CD14-positive monocyte (primary cell): Measurements from ENCODE around the gene MYO1E. TPM values are rescaled to one million over a fixed set of nuclear protein-coding genes. Genes with fewer than 3 reads are reported as not detected.

Source experiments
- DNase-seq, 3 donors: peaks; one replicate each; pipeline ENCODE4 v3.0.0-alpha.2; 2011 to 2022
- H2AFZ ChIP-seq: 2 replicates; pipeline ENCODE4 v1.6.0; 2012; ENCODE audit warnings: mild to moderate bottlenecking, low read depth, low read length, inconsistent platforms; ENCODE audit not compliant: insufficient read depth, poor library complexity, severe bottlenecking
- H3K27ac ChIP-seq, 2 donors: 1 replicate in 1 of 2; 2 replicates in 1 of 2; pipeline ENCODE4 v1.5.1; 2012 to 2013; ENCODE audit warnings: low read length in 2 of 2, control low read depth in 1 of 2, inconsistent platforms in 1 of 2, low read depth in 1 of 2, mild to moderate bottlenecking in 1 of 2
- H3K27me3 ChIP-seq, 2 donors: one replicate each; pipeline versions ENCODE4 v1.6.0 to v1.6.1; 2011 to 2013; ENCODE audit warnings: low read length in 2 of 2; ENCODE audit not compliant: control insufficient read depth in 2 of 2, insufficient read depth in 2 of 2
- H3K36me3 ChIP-seq, 2 donors: replicated peaks in 1 of 2; 1 replicate in 1 of 2; 2 replicates in 1 of 2; pipeline versions ENCODE4 v1.5.1 to v1.6.1; 2012 to 2013; ENCODE audit warnings: low read length in 2 of 2, control low read depth in 1 of 2, inconsistent platforms in 1 of 2, mild to moderate bottlenecking in 1 of 2; ENCODE audit not compliant: insufficient read depth in 2 of 2, control insufficient read depth in 1 of 2
- H3K4me1 ChIP-seq, 2 donors: 1 replicate in 1 of 2; 2 replicates in 1 of 2; pipeline versions ENCODE4 v1.5.1 to v1.6.1; 2012 to 2013; ENCODE audit warnings: low read length in 2 of 2, control low read depth in 1 of 2, inconsistent platforms in 1 of 2, mild to moderate bottlenecking in 1 of 2, moderate library complexity in 1 of 2; ENCODE audit not compliant: insufficient read depth in 2 of 2, control insufficient read depth in 1 of 2
- H3K4me2 ChIP-seq: replicated peaks from 2 replicates; pipeline ENCODE3; 2012; ENCODE audit warnings: low read length, moderate library complexity, mild to moderate bottlenecking; ENCODE audit not compliant: poor library complexity, severe bottlenecking; ENCODE audit errors: extremely low read depth
- H3K4me3 ChIP-seq, 3 experiments: fragments of 200-600 bp in 1 of 3; sonication (generic) in 1 of 3; replicated peaks in 1 of 3; 1 replicate in 2 of 3; 2 replicates in 1 of 3; pipeline ENCODE4 v1.5.1; 2011 to 2013; ENCODE audit warnings: low read length in 3 of 3, mild to moderate bottlenecking in 3 of 3, control low read depth in 2 of 3, low read depth in 2 of 3, inconsistent platforms in 1 of 3, moderate library complexity in 1 of 3
- H3K79me2 ChIP-seq: 2 replicates; pipeline ENCODE4 v1.6.0; 2012; ENCODE audit warnings: mild to moderate bottlenecking, control low read depth, inconsistent platforms, low read length, moderate library complexity; ENCODE audit not compliant: insufficient read depth
- H3K9ac ChIP-seq: 2 replicates; pipeline ENCODE4 v1.6.0; 2017; ENCODE audit warnings: low read length, mild to moderate bottlenecking; ENCODE audit not compliant: insufficient read depth, poor library complexity, severe bottlenecking
- H3K9me3 ChIP-seq, 2 donors: replicated peaks in 1 of 2; 1 replicate in 1 of 2; 2 replicates in 1 of 2; pipeline versions ENCODE4 v1.5.1 to v1.6.1; 2012 to 2013; ENCODE audit warnings: low read length in 2 of 2, control low read depth in 1 of 2; ENCODE audit not compliant: control insufficient read depth in 1 of 2, insufficient read depth in 1 of 2
- H4K20me1 ChIP-seq: 2 replicates; pipeline ENCODE4 v1.6.0; 2012; ENCODE audit warnings: mild to moderate bottlenecking, low read length, control low read depth, moderate library complexity; ENCODE audit not compliant: insufficient read depth
- H3K27ac Mint-ChIP-seq, 7 donors: one replicate each; pipeline ENCODE4 v1.8.0; 2020; ENCODE audit warnings: mild to moderate bottlenecking in 7 of 7, mixed read lengths in 7 of 7, moderate library complexity in 6 of 7, inconsistent platforms in 2 of 7
- H3K27me3 Mint-ChIP-seq, 3 donors: one replicate each; pipeline ENCODE4 v1.8.0; 2021 to 2022; ENCODE audit warnings: low read depth in 3 of 3, mild to moderate bottlenecking in 3 of 3, mixed read lengths in 3 of 3, moderate library complexity in 3 of 3, inconsistent platforms in 1 of 3
- H3K36me3 Mint-ChIP-seq, 2 donors: one replicate each; pipeline ENCODE4 v1.8.0; 2020; ENCODE audit warnings: mixed read lengths in 2 of 2, inconsistent platforms in 1 of 2, mild to moderate bottlenecking in 1 of 2
- H3K4me1 Mint-ChIP-seq: one replicate; pipeline ENCODE4 v1.8.0; 2020; ENCODE audit warnings: mild to moderate bottlenecking, mixed read lengths
- H3K4me3 Mint-ChIP-seq, 2 donors: one replicate each; pipeline ENCODE4 v1.8.0; 2020; ENCODE audit warnings: mild to moderate bottlenecking in 2 of 2, mixed read lengths in 2 of 2, moderate library complexity in 1 of 2
- H3K9me3 Mint-ChIP-seq, 7 donors: one replicate each; pipeline ENCODE4 v1.8.0; 2020 to 2022; ENCODE audit warnings: mixed read lengths in 7 of 7, mild to moderate bottlenecking in 6 of 7, moderate library complexity in 6 of 7, inconsistent platforms in 2 of 7
- CTCF ChIP-seq: fragments of 200-600 bp; IDR thresholded peaks from one replicate; pipeline ENCODE4 v1.8.0; 2022; ENCODE audit warnings: antibody characterized with exemption, mild to moderate bottlenecking
- WGBS: methylation state at CpG from one replicate; pipeline ENCODE4 v1.1.5; 2013; ENCODE audit warnings: missing lambda C conversion rate; ENCODE audit not compliant: insufficient coverage; 5-methylcytosine and 5-hydroxymethylcytosine counted together
- intact Hi-C, 2 donors: fragments of 100-400 bp; cut with micrococcal nuclease; formaldehyde crosslinking; loops; one replicate each; pipeline versions ENCODE4 v1.15.0 to v1.15.1; 2023
- polyA plus RNA-seq, 3 donors: library from polyadenylated mRNA; depleted of rRNA in 1 of 3; unstranded in 2 of 3; stranded (reverse) in 1 of 3; fragments of 300-500 nt in 2 of 3; fragments of >200 nt in 1 of 3; fragmentation: Illumina TruSeq in 2 of 3; gene quantifications; 1 replicate in 2 of 3; 2 replicates in 1 of 3; pipeline ENCODE4 v1.2.3, GENCODE V29; 2012 to 2021

Gene MYO1E
- polyA plus RNA-seq, 3 donors: 5.5 to 16.2 (median 6.2) TPM

GRCh38 chr15:59222906-59223550 lies 149.6 kb downstream of the MYO1E start:
- Histone ChIP-seq H3K79me2 (no peaks in the 10 kb centered on the region), H3K36me3 (peaks cover 27 to 63% of the 10 kb centered on the region in 2 donors), H2AFZ (no peak overlapping the region), H4K20me1 (no peaks in the 10 kb centered on the region), H3K27ac (no peak overlapping the region), H3K4me1 (no peaks in the 10 kb centered on the region), H3K9me3 (no peaks in the 10 kb centered on the region), H3K4me3 (no peak overlapping the region), H3K27me3 (no peaks in the 10 kb centered on the region), H3K4me2 (no peak overlapping the region), H3K9ac (no peak overlapping the region)
- no peak for TF ChIP-seq CTCF
- Mint-ChIP-seq H3K4me3 (no peak overlapping the region), H3K4me1 (no peaks in the 10 kb centered on the region), H3K27ac (no peak overlapping the region), H3K27me3 (no peaks in the 10 kb centered on the region), H3K9me3 (no peaks in the 10 kb centered on the region), H3K36me3 (peaks cover 58 to 67% of the 10 kb centered on the region in 2 donors)
- WGBS: 96% methylated on average over 5 of the region's 11 CpGs
- no peak for DNase-seq
- intact Hi-C loops: no loop called here

- Histone ChIP-seq H3K36me3 (peaks cover 31 to 66% of the 10 kb centered on the region in 2 donors), H3K4me2 (no peak overlapping the region), H3K27ac (no peak overlapping the region), H3K27me3 (no peaks in the 10 kb centered on the region), H2AFZ (no peak overlapping the region), H3K4me1 (no peaks in the 10 kb centered on the region), H3K4me3 (no peak overlapping the region), H3K9me3 (no peaks in the 10 kb centered on the region), H4K20me1 (no peaks in the 10 kb centered on the region), H3K9ac (no peak overlapping the region), H3K79me2 (no peaks in the 10 kb centered on the region)
- intact Hi-C loops: no loop called here
- no peak for DNase-seq
- Mint-ChIP-seq H3K4me1 (no peaks in the 10 kb centered on the region), H3K36me3 (peaks cover 62 to 67% of the 10 kb centered on the region in 2 donors), H3K4me3 (no peak overlapping the region), H3K27me3 (no peaks in the 10 kb centered on the region), H3K9me3 (no peaks in the 10 kb centered on the region), H3K27ac (no peak overlapping the region)
- TF ChIP-seq CTCF: no peak
- WGBS: no CpG with 5 or more reads among the region's 5 CpGs
Measured at GRCh38 chr15:59221511-59222505, 150.9 kb downstream of the MYO1E start.
